DND-41 (cell line): Measurements from ENCODE around the gene ZNF138.
"Not testable (repeated sequence)": the region's sequence is repeated elsewhere in the genome, so short reads cannot be mapped to it uniquely, and the experiment has no call there.

ENCODE experiments used
- ATAC-seq: fragments of 200-7000 bp; cut with Tn5 transposase; 3 replicates; pipeline ENCODE4 v1.9.1; 2021; ENCODE audit warnings: low read depth; ENCODE audit not compliant: insufficient read depth
- DNase-seq: peaks from one replicate; pipeline ENCODE4 v3.0.0-alpha.2; 2020
- H2AFZ ChIP-seq: 2 replicates; pipeline ENCODE4 v1.6.0; 2012; ENCODE audit warnings: low read depth, low read length
- H3K27ac ChIP-seq: 2 replicates; pipeline ENCODE4 v1.5.1; 2012; ENCODE audit warnings: low read length, inconsistent platforms
- H3K27me3 ChIP-seq: fragments of 200-600 bp; sonication (generic); 2 replicates; pipeline ENCODE4 v1.6.0; 2012; ENCODE audit warnings: low read length, mild to moderate bottlenecking, inconsistent platforms; ENCODE audit not compliant: insufficient read depth, poor library complexity
- H3K36me3 ChIP-seq: 2 replicates; pipeline ENCODE4 v1.5.1; 2012; ENCODE audit warnings: low read length, inconsistent platforms; ENCODE audit not compliant: insufficient read depth
- H3K4me1 ChIP-seq: 2 replicates; pipeline ENCODE4 v1.5.1; 2012; ENCODE audit warnings: mild to moderate bottlenecking, low read length; ENCODE audit not compliant: insufficient read depth
- H3K4me2 ChIP-seq: 2 replicates; pipeline ENCODE4 v1.6.0; 2012; ENCODE audit warnings: mild to moderate bottlenecking, moderate library complexity, low read length, inconsistent platforms; ENCODE audit not compliant: insufficient read depth
- H3K4me3 ChIP-seq, 2 experiments: fragments of 200-600 bp in 1 of 2; shearing (Covaris generic) in 1 of 2; 2 replicates each; pipeline ENCODE4 v1.5.1; 2012 to 2016; ENCODE audit warnings: inconsistent platforms in 2 of 2, low read length in 2 of 2, mild to moderate bottlenecking in 2 of 2, low read depth in 1 of 2, moderate library complexity in 1 of 2
- H3K79me2 ChIP-seq: 2 replicates; pipeline ENCODE4 v1.6.0; 2012; ENCODE audit warnings: low read length, inconsistent platforms; ENCODE audit not compliant: insufficient read depth
- H3K9ac ChIP-seq: 2 replicates; pipeline ENCODE4 v1.6.0; 2012; ENCODE audit warnings: low read depth, mild to moderate bottlenecking, inconsistent platforms, low read length, moderate library complexity
- H3K9me3 ChIP-seq: 2 replicates; pipeline ENCODE4 v1.5.1; 2012; ENCODE audit warnings: low read length, moderate library complexity, mild to moderate bottlenecking, inconsistent platforms; ENCODE audit not compliant: insufficient read depth, severe bottlenecking
- H4K20me1 ChIP-seq: 2 replicates; pipeline ENCODE4 v1.6.0; 2012; ENCODE audit warnings: low read length; ENCODE audit not compliant: insufficient read depth
- EZH2 ChIP-seq: IDR thresholded peaks from 3 replicates; pipeline ENCODE4 v1.6.1; 2012; ENCODE audit warnings: borderline replicate concordance, low read depth, mild to moderate bottlenecking, moderate library complexity, low read length, inconsistent platforms; ENCODE audit not compliant: severe bottlenecking
- TF ChIP-seq, protein P1 (sequence below): IDR thresholded peaks from 2 replicates; pipeline ENCODE4 v1.5.1; 2012; ENCODE audit warnings: borderline replicate concordance, low read length, moderate library complexity, mild to moderate bottlenecking; ENCODE audit not compliant: poor library complexity, severe bottlenecking; ENCODE audit errors: extremely low read depth

ZNF138 gene

DNA sequence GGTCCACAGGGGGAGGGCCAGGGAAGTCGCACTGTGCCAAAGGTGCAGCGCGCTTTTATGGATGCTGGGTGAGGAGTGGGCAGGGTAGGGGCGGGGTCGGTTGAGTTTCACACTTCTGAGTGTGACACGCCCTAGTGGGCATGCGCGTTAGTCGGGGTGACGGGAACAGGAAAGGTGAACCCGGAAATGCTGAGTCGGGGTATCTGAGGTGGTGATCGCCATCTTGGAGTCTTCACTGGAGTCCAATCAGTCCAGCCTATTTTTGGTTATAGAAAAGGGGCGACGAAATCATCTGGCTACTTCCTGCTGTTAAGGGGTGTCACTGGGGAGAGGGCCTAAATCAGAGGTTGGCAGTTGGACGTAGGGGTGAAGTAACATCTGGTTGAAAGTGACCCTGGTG, 40.8 kb downstream of the ZNF138 start:
- Histone ChIP-seq H3K36me3 (peaks cover 21% of the 10 kb centered on the region), H3K4me1 (no peaks in the 10 kb centered on the region), H3K27me3 (no peaks in the 10 kb centered on the region), H3K79me2 (no peaks in the 10 kb centered on the region), H3K27ac (no peak overlapping the region), H4K20me1 (no peaks in the 10 kb centered on the region), H3K4me2 (no peak overlapping the region), H2AFZ (no peak overlapping the region), H3K9ac (no peak overlapping the region), H3K9me3 (peaks cover 4% of the 10 kb centered on the region), H3K4me3 (no peak overlapping the region)
- DNase-seq: no peak
- TF ChIP-seq EZH2: no peak
- TF ChIP-seq, protein P1, sequence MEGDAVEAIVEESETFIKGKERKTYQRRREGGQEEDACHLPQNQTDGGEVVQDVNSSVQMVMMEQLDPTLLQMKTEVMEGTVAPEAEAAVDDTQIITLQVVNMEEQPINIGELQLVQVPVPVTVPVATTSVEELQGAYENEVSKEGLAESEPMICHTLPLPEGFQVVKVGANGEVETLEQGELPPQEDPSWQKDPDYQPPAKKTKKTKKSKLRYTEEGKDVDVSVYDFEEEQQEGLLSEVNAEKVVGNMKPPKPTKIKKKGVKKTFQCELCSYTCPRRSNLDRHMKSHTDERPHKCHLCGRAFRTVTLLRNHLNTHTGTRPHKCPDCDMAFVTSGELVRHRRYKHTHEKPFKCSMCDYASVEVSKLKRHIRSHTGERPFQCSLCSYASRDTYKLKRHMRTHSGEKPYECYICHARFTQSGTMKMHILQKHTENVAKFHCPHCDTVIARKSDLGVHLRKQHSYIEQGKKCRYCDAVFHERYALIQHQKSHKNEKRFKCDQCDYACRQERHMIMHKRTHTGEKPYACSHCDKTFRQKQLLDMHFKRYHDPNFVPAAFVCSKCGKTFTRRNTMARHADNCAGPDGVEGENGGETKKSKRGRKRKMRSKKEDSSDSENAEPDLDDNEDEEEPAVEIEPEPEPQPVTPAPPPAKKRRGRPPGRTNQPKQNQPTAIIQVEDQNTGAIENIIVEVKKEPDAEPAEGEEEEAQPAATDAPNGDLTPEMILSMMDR: no peak
- no peak for ATAC-seq

DNA sequence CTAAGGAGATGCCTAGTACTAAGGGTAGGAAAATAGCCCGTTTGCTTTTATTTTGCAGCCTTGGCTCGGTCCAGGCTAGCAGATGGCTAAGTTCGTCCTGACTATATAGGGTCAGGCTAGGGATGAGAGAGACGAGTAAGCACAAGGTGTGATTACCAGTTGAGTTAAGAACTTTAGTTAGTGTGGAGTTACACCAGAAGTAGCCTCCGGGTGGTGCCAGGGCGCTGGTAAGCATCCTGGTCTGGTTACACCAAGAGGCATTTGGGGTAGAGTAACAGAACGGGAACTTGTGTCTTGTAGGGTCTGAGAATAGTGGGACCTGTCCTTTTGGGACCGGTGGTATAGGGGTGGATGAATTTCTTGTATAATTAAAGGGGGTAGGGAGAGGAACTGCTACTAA, 41.6 kb downstream of the ZNF138 start:
- not testable (repeated sequence) for H3K4me3 ChIP-seq, DNase-seq, H3K27ac ChIP-seq, H3K27me3 ChIP-seq, H3K4me1 ChIP-seq, H3K4me2 ChIP-seq, H2AFZ ChIP-seq, ATAC-seq, H3K79me2 ChIP-seq, H3K9me3 ChIP-seq, H3K9ac ChIP-seq, H4K20me1 ChIP-seq
- H3K36me3 ChIP-seq: peaks cover 16% of the 10 kb centered on the region

DNA sequence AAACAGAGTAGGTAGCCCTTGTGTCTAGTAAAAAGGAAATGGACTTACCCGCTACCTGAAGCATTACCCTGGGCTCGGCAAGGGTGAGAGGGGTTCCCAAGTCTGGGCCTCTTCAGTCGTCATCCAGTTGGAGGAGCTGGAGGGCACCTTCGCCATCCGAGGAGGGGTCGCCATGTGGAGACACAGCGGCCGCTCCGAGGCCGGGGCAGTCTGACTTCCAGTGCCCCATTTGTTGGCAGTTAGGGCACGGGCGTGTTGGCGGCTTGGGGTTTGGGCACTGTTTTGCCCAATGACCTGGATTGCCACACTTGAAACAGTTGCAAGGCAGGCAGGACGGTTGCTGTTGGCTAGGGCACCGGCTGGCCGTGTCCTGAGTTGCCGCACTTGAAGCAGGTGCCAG, 43.8 kb downstream of the ZNF138 start:
- not testable (repeated sequence) for H3K27ac ChIP-seq, H3K4me2 ChIP-seq, H3K9me3 ChIP-seq, ATAC-seq, H3K4me3 ChIP-seq, H3K79me2 ChIP-seq, H3K9ac ChIP-seq, H2AFZ ChIP-seq, H3K36me3 ChIP-seq, H3K27me3 ChIP-seq, DNase-seq, H3K4me1 ChIP-seq, H4K20me1 ChIP-seq

DNA sequence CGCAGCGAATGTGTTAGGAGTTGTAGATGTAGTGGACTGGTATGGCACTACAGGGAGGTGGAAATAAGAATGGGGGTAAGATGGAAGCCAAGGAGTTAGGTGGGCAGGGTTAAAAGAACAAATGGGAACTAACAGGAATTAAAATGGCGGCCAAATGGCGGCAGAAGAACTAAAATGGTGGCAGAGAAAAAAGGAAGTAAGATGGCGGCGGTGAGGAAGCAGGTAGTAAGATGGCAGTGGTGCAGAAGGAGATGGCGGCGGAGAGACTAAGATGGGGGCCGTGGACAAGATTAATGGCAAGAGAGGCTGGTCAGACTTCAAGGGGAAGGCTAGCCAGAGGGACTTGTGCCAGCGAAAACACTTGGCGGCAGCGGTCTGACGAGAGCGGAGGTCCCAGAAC, 44.5 kb downstream of the ZNF138 start:
- ATAC-seq (no peak), DNase-seq (no peak)
- no peaks in the 10 kb centered on the region for H3K4me1 ChIP-seq
- no peaks in the 10 kb centered on the region for H3K79me2 ChIP-seq
- H3K4me2 ChIP-seq: no peak overlapping the region
- no peaks in the 10 kb centered on the region for H4K20me1 ChIP-seq
- H3K9ac ChIP-seq: no peak overlapping the region
- no peaks in the 10 kb centered on the region for H3K27me3 ChIP-seq
- no peak overlapping the region for H3K27ac ChIP-seq
- H3K9me3 ChIP-seq: peaks cover 3% of the 10 kb centered on the region
- no peak overlapping the region for H3K4me3 ChIP-seq
- H2AFZ ChIP-seq: no peak overlapping the region
- no peaks in the 10 kb centered on the region for H3K36me3 ChIP-seq
- TF ChIP-seq EZH2: no peak
- TF ChIP-seq, protein P1: no peak
